K562 (cell line): Measurements from ENCODE around the gene FAM89B. TPM values are rescaled to one million over a fixed set of nuclear protein-coding genes. Genes with fewer than 3 reads are reported as not detected.
A peak's percentile ranks its signal among the peaks of the same experiment; 100 is the strongest.

Source experiments
- CCNT2 ChIP-seq: IDR thresholded peaks from 2 replicates; pipeline ENCODE4 v1.6.1; 2011; ENCODE audit warnings: borderline replicate concordance, low read depth, mild to moderate bottlenecking, moderate library complexity, mixed read lengths, low read length; ENCODE audit not compliant: insufficient read length; ENCODE audit errors: extremely low read depth
- CHD2 ChIP-seq: IDR thresholded peaks from 2 replicates; pipeline ENCODE4 v1.6.1; 2011; ENCODE audit warnings: low read depth, low read length
- CHD4 ChIP-seq: fragments of 200-600 bp; sonication (generic); IDR thresholded peaks from 3 replicates; pipeline ENCODE4 v1.6.1; 2012; ENCODE audit warnings: low read depth, mild to moderate bottlenecking, mixed read lengths, low read length, inconsistent platforms; ENCODE audit not compliant: insufficient read depth, insufficient replicate concordance, poor library complexity, severe bottlenecking
- E2F6 ChIP-seq, 2 experiments: IDR thresholded peaks; 2 replicates each; pipeline ENCODE4 v1.6.1; 2011; ENCODE audit warnings: borderline replicate concordance in 1 of 2, control low read depth in 1 of 2, low read depth in 1 of 2, low read length in 1 of 2, mild to moderate bottlenecking in 1 of 2, mixed read lengths in 1 of 2, moderate library complexity in 1 of 2; ENCODE audit not compliant: insufficient read depth in 1 of 2, insufficient read length in 1 of 2, poor library complexity in 1 of 2, severe bottlenecking in 1 of 2; ENCODE audit errors: extremely low read depth in 1 of 2
- ETV6 ChIP-seq, 3 experiments: fragments of 150-350 bp in 1 of 3; sonication (generic) in 1 of 3; formaldehyde crosslinking in 1 of 3; IDR thresholded peaks; 2 replicates each; pipeline versions ENCODE4 v1.6.1 to v1.8.0; 2014 to 2022; ENCODE audit warnings: borderline replicate concordance in 2 of 3, low read depth in 2 of 3, antibody characterized with exemption in 1 of 3, low read length in 1 of 3, mild to moderate bottlenecking in 1 of 3, missing genetic modification reagents in 1 of 3
- FOXA3 ChIP-seq, 2 experiments: fragments of 450-650 bp in 1 of 2; sonication (generic) in 1 of 2; formaldehyde crosslinking; IDR thresholded peaks in 1 of 2; conservative IDR thresholded peaks in 1 of 2; 2 replicates each; pipeline versions ENCODE4 v1.4.0 to v1.8.0; 2020 to 2022; ENCODE audit warnings: mild to moderate bottlenecking in 2 of 2, missing genetic modification reagents in 1 of 2
- FOXJ2 ChIP-seq: fragments of 200-800 bp; sonication (Bioruptor generic); IDR thresholded peaks from 2 replicates; pipeline ENCODE4 v1.6.1; 2016; ENCODE audit warnings: missing genetic modification characterization, missing compliant biosample characterization
- JUND ChIP-seq, 2 experiments: IDR thresholded peaks; 2 replicates in 1 of 2; 3 replicates in 1 of 2; pipeline ENCODE4 v1.6.1; 2011; ENCODE audit warnings: borderline replicate concordance in 2 of 2, low read depth in 2 of 2, low read length in 2 of 2, improper control_type of control experiment in 1 of 2, missing biosample characterization in 1 of 2, missing genetic modification characterization in 1 of 2, missing genetic modification reagents in 1 of 2
- MTA3 ChIP-seq: fragments of 450-650 bp; formaldehyde crosslinking; IDR thresholded peaks from 2 replicates; pipeline ENCODE4 v1.6.1; 2017; ENCODE audit warnings: mild to moderate bottlenecking, borderline replicate concordance
- NEUROD1 ChIP-seq: fragments of 150-350 bp; IDR thresholded peaks from 2 replicates; pipeline ENCODE4 v1.6.1; 2014; ENCODE audit warnings: borderline replicate concordance, low read length, low read depth; ENCODE audit not compliant: partially characterized antibody
- POLR2G ChIP-seq: fragments of 200-400 bp; formaldehyde crosslinking; IDR thresholded peaks from 2 replicates; pipeline ENCODE4 v1.6.1; 2017; ENCODE audit warnings: low read depth, mild to moderate bottlenecking, antibody characterized with exemption, low read length, moderate library complexity
- PTRF ChIP-seq: fragments of 450-650 bp; IDR thresholded peaks from 2 replicates; pipeline ENCODE4 v1.6.1; 2016; ENCODE audit warnings: mild to moderate bottlenecking, missing genetic modification characterization, missing compliant biosample characterization
- RBBP5 ChIP-seq: fragments of 200-600 bp; sonication (generic); IDR thresholded peaks from 2 replicates; pipeline ENCODE4 v1.6.1; 2012; ENCODE audit warnings: borderline replicate concordance, mild to moderate bottlenecking, low read length, control low read depth, inconsistent platforms; ENCODE audit not compliant: insufficient read depth, poor library complexity, severe bottlenecking
- RBFOX2 ChIP-seq: fragments of 200-400 bp; formaldehyde crosslinking; IDR thresholded peaks from 2 replicates; pipeline ENCODE4 v1.6.1; 2017; ENCODE audit warnings: low read depth, mild to moderate bottlenecking, low read length, moderate library complexity
- RFX5 ChIP-seq: IDR thresholded peaks from 2 replicates; pipeline ENCODE4 v1.6.1; 2011; ENCODE audit warnings: low read depth, mild to moderate bottlenecking, improper control_type of control experiment, low read length
- SP1 ChIP-seq: sonication (generic); formaldehyde crosslinking; IDR thresholded peaks from 2 replicates; pipeline ENCODE4 v1.8.1; 2022; ENCODE audit warnings: mild to moderate bottlenecking, missing genetic modification reagents
- TOE1 ChIP-seq, 2 experiments: fragments of 450-650 bp in 1 of 2; sonication (generic) in 1 of 2; formaldehyde crosslinking in 1 of 2; IDR thresholded peaks; 2 replicates each; pipeline versions ENCODE4 v1.7.1 to v1.8.0; 2016 to 2022; ENCODE audit warnings: borderline replicate concordance in 2 of 2, mild to moderate bottlenecking in 2 of 2, antibody characterized with exemption in 1 of 2, inconsistent platforms in 1 of 2, low read depth in 1 of 2, missing genetic modification reagents in 1 of 2, moderate library complexity in 1 of 2
- UBTF ChIP-seq, 2 experiments: IDR thresholded peaks; 2 replicates each; pipeline ENCODE4 v1.6.1; 2012; ENCODE audit warnings: improper control_type of control experiment in 2 of 2, low read depth in 2 of 2, low read length in 2 of 2, borderline replicate concordance in 1 of 2
- YY1 ChIP-seq, 3 experiments: IDR thresholded peaks; 2 replicates each; pipeline ENCODE4 v1.6.1; 2011; ENCODE audit warnings: low read length in 2 of 3, mild to moderate bottlenecking in 2 of 3, moderate library complexity in 2 of 3, borderline replicate concordance in 1 of 3, control low read depth in 1 of 3, low read depth in 1 of 3; ENCODE audit not compliant: insufficient read depth in 3 of 3, insufficient replicate concordance in 2 of 3, control insufficient read depth in 1 of 3, insufficient read length in 1 of 3; ENCODE audit errors: extremely low read depth in 1 of 3
- polyA plus RNA-seq, 8 experiments: library from polyadenylated mRNA; depleted of rRNA in 4 of 8; stranded (reverse) in 5 of 8; unstranded in 3 of 8; fragments of >200 nt; fragmentation: Nextera tagmentation in 2 of 8; fragmentation: Illumina TruSeq in 1 of 8; extraction: Ambion mirVana in 2 of 8; extraction: Trizol in 1 of 8; gene quantifications; 2 replicates each; pipeline versions ENCODE4 v1.2.1 to v1.2.3, GENCODE V29; 2011 to 2014; ENCODE audit warnings: inconsistent platforms in 1 of 8, missing spikeins in 1 of 8
- total RNA-seq, 7 experiments: library from RNA; depleted of rRNA in 6 of 7; stranded (reverse); fragments of >200 nt in 6 of 7; fragmentation: Illumina TruSeq in 2 of 7; extraction: Trizol in 2 of 7; gene quantifications; 2 replicates each; pipeline versions ENCODE4 v1.2.1 to v1.2.3, GENCODE V29; 2011 to 2021; ENCODE audit warnings: low replicate concordance in 1 of 7

Gene FAM89B
- total and polyA plus RNA-seq, 9 of the 15 experiments (the other 6 are each of a cell fraction or from before 2014, with no cell fraction given), result 0.32 to 27.6 (median 11.9) TPM

- TF ChIP-seq CCNT2, result peak; percentile 80
- TF ChIP-seq UBTF (IDR thresholded peaks at IDR 0.05; ENCODE audit: borderline replicate concordance in 1 of 2, low read depth in 2 of 2, low read length in 2 of 2), result peak; percentile 54 to 58; a peak in 2 of 4 replicates
- peak; percentile 39 to 63 for TF ChIP-seq E2F6 (IDR thresholded peaks at IDR 0.05; ENCODE audit: borderline replicate concordance in 1 of 2, extremely low read depth in 1 of 2, insufficient read depth in 1 of 2, insufficient read length in 1 of 2, low read depth in 1 of 2, low read length in 1 of 2, poor library complexity in 1 of 2, severe bottlenecking in 1 of 2)
- no peak for TF ChIP-seq FOXJ2 (tag)
- TF ChIP-seq FOXA3 (CRISPR knock-in tag; conservative IDR thresholded peaks at IDR 0.05 in 1 of 2, IDR thresholded peaks at IDR 0.05 in 1 of 2), result no peak
- no peak for TF ChIP-seq CHD4
- TF ChIP-seq PTRF (tag), result no peak
- peak; percentile 72 for TF ChIP-seq RBBP5
- peak; percentile 19; the same call in 1 of the 2 replicates for TF ChIP-seq SP1 (CRISPR knock-in tag)
- TF ChIP-seq RFX5, result no peak
- TF ChIP-seq TOE1 (IDR thresholded peaks at IDR 0.05; ENCODE audit: borderline replicate concordance), result peak; percentile 86
- no peak for TF ChIP-seq TOE1 (CRISPR knock-in tag; IDR thresholded peaks at IDR 0.05; ENCODE audit: borderline replicate concordance, low read depth)
- no peak for TF ChIP-seq ETV6 (IDR thresholded peaks at IDR 0.05; ENCODE audit: borderline replicate concordance in 1 of 2, low read depth in 2 of 2, low read length in 1 of 2)
- no peak for TF ChIP-seq ETV6 (CRISPR knock-in tag; IDR thresholded peaks at IDR 0.05; ENCODE audit: borderline replicate concordance)
- TF ChIP-seq POLR2G, result peak; percentile 72
- peak; percentile 49 for TF ChIP-seq NEUROD1
- TF ChIP-seq YY1 (IDR thresholded peaks at IDR 0.05; ENCODE audit: borderline replicate concordance in 1 of 3, control insufficient read depth in 1 of 3, extremely low read depth in 1 of 3, insufficient read depth in 3 of 3, insufficient read length in 1 of 3, insufficient replicate concordance in 2 of 3, low read depth in 1 of 3, low read length in 2 of 3), result peak in 2 of 3 experiments; percentile 10 to 43
- TF ChIP-seq JUND (IDR thresholded peaks at IDR 0.05; ENCODE audit: borderline replicate concordance, low read depth, low read length), result peak; percentile 61
- no peak for TF ChIP-seq JUND (tag; IDR thresholded peaks at IDR 0.05; ENCODE audit: borderline replicate concordance, low read depth, low read length)
- TF ChIP-seq CHD2, result 0 out of 2 replicates have a peak, but pooled peaks have one; percentile 32
- no peak for TF ChIP-seq MTA3
- TF ChIP-seq RBFOX2, result peak; percentile 59
Observed at GRCh38 chr11:65572356-65573051, at the start of gene FAM89B (continued).
